NCI-H446 treated with DMSO at 0.1 percent for 48 hours (cell line): ENCODE results near the gene GP1BA.

Experiments
- DNase-seq: peaks from one replicate; lab custom pipeline; 2025; lab: John Stamatoyannopoulos, UW

The GP1BA gene

GRCh38 chr17:4931963-4932362, at the start of gene GP1BA:
TSS of gene GP1BA (plus strand) at chr17:4932277. CDS start at chr17:4932605, 328 bp downstream.
- no peak for DNase-seq

- DNase-seq = no peak
These were observed 47.6 kb upstream of the GP1BA start for GRCh38 chr17:4884489-4884888.

- no peak for DNase-seq
These were observed 45.2 kb upstream of the GP1BA start for GRCh38 chr17:4886830-4887229.

GRCh38 chr17:4887581-4887980, 44.5 kb upstream of the GP1BA start:
- no peak for DNase-seq

GRCh38 chr17:4891411-4892410, 40.4 kb upstream of the GP1BA start:
- DNase-seq = no peak

- DNase-seq = no peak
These were observed 39.4 kb upstream of the GP1BA start for GRCh38 chr17:4892499-4893221.

- DNase-seq = no peak
These were observed 38.8 kb upstream of the GP1BA start for GRCh38 chr17:4893272-4893671.

GRCh38 chr17:4893721-4894560, 38.1 kb upstream of the GP1BA start:
- DNase-seq = no peak

- DNase-seq = no peak
These were observed 37.0 kb upstream of the GP1BA start for GRCh38 chr17:4895121-4895520.

- no peak for DNase-seq
These were observed 36.3 kb upstream of the GP1BA start for GRCh38 chr17:4895657-4896331.

GRCh38 chr17:4896332-4897197, 35.5 kb upstream of the GP1BA start:
- no peak for DNase-seq

GRCh38 chr17:4897198-4897687, 34.8 kb upstream of the GP1BA start:
- no peak for DNase-seq

GRCh38 chr17:4897785-4898184, 34.3 kb upstream of the GP1BA start:
- no peak for DNase-seq

GRCh38 chr17:4898351-4898750, 33.7 kb upstream of the GP1BA start:
- DNase-seq = no peak

GRCh38 chr17:4898927-4899326, 33.1 kb upstream of the GP1BA start:
- no peak for DNase-seq

GRCh38 chr17:4899341-4900230, 32.5 kb upstream of the GP1BA start, which contains the start of gene C17orf107:
TSS of gene C17orf107 (plus strand) at chr17:4899536. CDS start at chr17:4899763, 227 bp downstream.
- DNase-seq = no peak

GRCh38 chr17:4900231-4901107, 31.6 kb upstream of the GP1BA start:
- DNase-seq = no peak

GRCh38 chr17:4901108-4901647, 30.9 kb upstream of the GP1BA start:
- no peak for DNase-seq
